ENCODE results near the gene A2M. TPM values are rescaled to one million over a fixed set of nuclear protein-coding genes. Genes with fewer than 3 reads are reported as not detected.

A2M gene
- total and polyA plus RNA-seq, 2 of the 13 experiments (the other 11 are each of a cell fraction or from before 2014, with no cell fraction given): 2,807 to 6,551 TPM

DNA sequence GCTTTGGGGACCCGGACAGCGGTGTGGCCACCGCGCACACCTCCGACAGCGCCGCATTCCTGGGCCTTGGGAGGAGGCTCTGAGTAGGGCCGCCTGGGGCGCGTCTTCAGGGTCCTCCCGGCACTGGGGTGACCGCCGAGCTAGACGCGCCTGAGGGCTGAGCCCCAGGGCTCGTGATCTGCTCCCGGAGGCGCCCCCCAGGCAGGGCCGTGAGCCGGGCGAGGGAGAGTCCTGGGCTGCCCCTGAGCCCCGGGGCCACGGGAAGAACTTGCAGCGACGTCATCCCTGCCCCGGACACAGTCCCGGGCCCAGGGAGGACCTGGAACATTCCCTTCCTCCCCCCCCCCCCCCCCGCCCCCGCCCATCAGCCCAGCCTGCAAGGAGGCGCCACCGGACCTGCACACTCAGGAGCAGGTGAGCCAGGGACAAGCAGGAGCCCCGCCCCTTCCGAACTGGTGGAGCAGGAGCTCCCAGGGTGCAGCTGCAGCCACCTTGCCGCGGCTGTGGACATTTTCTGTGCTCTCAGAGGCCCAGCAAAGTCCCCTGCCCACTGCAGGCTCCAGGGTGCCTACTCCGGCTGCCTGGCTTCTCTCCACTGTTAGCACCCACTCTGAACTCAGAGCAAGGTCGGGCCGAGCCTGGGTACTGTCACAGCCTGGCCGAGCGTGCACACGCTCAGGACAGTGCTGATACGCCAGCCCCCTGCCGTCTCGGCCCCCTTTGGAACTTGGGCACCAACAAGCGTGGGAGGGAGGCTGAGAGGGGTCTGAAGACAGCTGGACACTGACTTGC, 50.7 kb downstream of the A2M start (continued):
- TF ChIP-seq ZNF552 (CRISPR knock-in tag; IDR thresholded peaks at IDR 0.05; ENCODE audit: borderline replicate concordance): peak; percentile 56; the same call in 1 of the 2 replicates
- TF ChIP-seq HINFP (CRISPR knock-in tag; IDR thresholded peaks at IDR 0.05; ENCODE audit: low read depth): no peak; the same call in 1 of the 2 replicates
- TF ChIP-seq ELF1 (CRISPR knock-in tag; IDR thresholded peaks at IDR 0.05): no peak; the same call in 1 of the 2 replicates
- no peak for TF ChIP-seq ZNF468 (CRISPR knock-in tag; IDR thresholded peaks at IDR 0.05)
- TF ChIP-seq, protein P1, sequence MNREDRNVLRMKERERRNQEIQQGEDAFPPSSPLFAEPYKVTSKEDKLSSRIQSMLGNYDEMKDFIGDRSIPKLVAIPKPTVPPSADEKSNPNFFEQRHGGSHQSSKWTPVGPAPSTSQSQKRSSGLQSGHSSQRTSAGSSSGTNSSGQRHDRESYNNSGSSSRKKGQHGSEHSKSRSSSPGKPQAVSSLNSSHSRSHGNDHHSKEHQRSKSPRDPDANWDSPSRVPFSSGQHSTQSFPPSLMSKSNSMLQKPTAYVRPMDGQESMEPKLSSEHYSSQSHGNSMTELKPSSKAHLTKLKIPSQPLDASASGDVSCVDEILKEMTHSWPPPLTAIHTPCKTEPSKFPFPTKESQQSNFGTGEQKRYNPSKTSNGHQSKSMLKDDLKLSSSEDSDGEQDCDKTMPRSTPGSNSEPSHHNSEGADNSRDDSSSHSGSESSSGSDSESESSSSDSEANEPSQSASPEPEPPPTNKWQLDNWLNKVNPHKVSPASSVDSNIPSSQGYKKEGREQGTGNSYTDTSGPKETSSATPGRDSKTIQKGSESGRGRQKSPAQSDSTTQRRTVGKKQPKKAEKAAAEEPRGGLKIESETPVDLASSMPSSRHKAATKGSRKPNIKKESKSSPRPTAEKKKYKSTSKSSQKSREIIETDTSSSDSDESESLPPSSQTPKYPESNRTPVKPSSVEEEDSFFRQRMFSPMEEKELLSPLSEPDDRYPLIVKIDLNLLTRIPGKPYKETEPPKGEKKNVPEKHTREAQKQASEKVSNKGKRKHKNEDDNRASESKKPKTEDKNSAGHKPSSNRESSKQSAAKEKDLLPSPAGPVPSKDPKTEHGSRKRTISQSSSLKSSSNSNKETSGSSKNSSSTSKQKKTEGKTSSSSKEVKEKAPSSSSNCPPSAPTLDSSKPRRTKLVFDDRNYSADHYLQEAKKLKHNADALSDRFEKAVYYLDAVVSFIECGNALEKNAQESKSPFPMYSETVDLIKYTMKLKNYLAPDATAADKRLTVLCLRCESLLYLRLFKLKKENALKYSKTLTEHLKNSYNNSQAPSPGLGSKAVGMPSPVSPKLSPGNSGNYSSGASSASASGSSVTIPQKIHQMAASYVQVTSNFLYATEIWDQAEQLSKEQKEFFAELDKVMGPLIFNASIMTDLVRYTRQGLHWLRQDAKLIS (CRISPR knock-in tag; IDR thresholded peaks at IDR 0.05): no peak
- TF ChIP-seq FOSL2 (CRISPR knock-in tag; IDR thresholded peaks at IDR 0.05): no peak
- TF ChIP-seq ZNF547 (CRISPR knock-in tag; IDR thresholded peaks at IDR 0.05): no peak
- no peak for TF ChIP-seq NR3C1 (CRISPR knock-in tag; IDR thresholded peaks at IDR 0.05)
- TF ChIP-seq ZNF333 (CRISPR knock-in tag; IDR thresholded peaks at IDR 0.05; ENCODE audit: borderline replicate concordance): no peak; the same call in 1 of the 2 replicates
- no peak for TF ChIP-seq ZNF431 (CRISPR knock-in tag; IDR thresholded peaks at IDR 0.05; ENCODE audit: borderline replicate concordance, low read depth)
- TF ChIP-seq, protein P2, sequence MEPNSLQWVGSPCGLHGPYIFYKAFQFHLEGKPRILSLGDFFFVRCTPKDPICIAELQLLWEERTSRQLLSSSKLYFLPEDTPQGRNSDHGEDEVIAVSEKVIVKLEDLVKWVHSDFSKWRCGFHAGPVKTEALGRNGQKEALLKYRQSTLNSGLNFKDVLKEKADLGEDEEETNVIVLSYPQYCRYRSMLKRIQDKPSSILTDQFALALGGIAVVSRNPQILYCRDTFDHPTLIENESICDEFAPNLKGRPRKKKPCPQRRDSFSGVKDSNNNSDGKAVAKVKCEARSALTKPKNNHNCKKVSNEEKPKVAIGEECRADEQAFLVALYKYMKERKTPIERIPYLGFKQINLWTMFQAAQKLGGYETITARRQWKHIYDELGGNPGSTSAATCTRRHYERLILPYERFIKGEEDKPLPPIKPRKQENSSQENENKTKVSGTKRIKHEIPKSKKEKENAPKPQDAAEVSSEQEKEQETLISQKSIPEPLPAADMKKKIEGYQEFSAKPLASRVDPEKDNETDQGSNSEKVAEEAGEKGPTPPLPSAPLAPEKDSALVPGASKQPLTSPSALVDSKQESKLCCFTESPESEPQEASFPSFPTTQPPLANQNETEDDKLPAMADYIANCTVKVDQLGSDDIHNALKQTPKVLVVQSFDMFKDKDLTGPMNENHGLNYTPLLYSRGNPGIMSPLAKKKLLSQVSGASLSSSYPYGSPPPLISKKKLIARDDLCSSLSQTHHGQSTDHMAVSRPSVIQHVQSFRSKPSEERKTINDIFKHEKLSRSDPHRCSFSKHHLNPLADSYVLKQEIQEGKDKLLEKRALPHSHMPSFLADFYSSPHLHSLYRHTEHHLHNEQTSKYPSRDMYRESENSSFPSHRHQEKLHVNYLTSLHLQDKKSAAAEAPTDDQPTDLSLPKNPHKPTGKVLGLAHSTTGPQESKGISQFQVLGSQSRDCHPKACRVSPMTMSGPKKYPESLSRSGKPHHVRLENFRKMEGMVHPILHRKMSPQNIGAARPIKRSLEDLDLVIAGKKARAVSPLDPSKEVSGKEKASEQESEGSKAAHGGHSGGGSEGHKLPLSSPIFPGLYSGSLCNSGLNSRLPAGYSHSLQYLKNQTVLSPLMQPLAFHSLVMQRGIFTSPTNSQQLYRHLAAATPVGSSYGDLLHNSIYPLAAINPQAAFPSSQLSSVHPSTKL (CRISPR knock-in tag; IDR thresholded peaks at IDR 0.05): no peak
- TF ChIP-seq ATRX (CRISPR knock-in tag; IDR thresholded peaks at IDR 0.05; ENCODE audit: borderline replicate concordance): no peak
- TF ChIP-seq SMAD3 (CRISPR knock-in tag; IDR thresholded peaks at IDR 0.05): no peak; the same call in none of the 2 replicates
- peak; percentile 61; the same call in 1 of the 2 replicates for TF ChIP-seq ZSCAN31 (CRISPR knock-in tag; IDR thresholded peaks at IDR 0.05; ENCODE audit: low read depth)

Data from HepG2 (cell line).